ENCODE data around the gene SEC14L5.

GRCh38 chr16:5025171-5025632, 67.1 kb downstream of the SEC14L5 start:
- TF ChIP-seq CTCF (IDR thresholded peaks at IDR 0.05; ENCODE audit: low read length) (0 out of 2 replicates have a peak, but pooled peaks have one; percentile 8), EZH2 (optimal IDR thresholded peaks at IDR 0.05; ENCODE audit: low read depth, low read length) (no peak)

All from MM.1S (cell line).